Stimulated activated CD8-positive, alpha-beta memory T cell treated with anti-CD3 and anti-CD28 coated beads, Interleukin-7, amount 100 ng/mL, for 48 hours (primary cell): ENCODE data around the gene TBC1D22B.
"Not testable (repeated sequence)": the region's sequence is repeated elsewhere in the genome, so short reads cannot be mapped to it uniquely, and the experiment has no call there.

Source experiments
- DNase-seq, 2 donors: peaks; one replicate each; pipeline ENCODE4 v3.0.0-alpha.2; 2020; ENCODE audit warnings: low read depth in 1 of 2; ENCODE audit errors: extremely low read depth in 1 of 2

Gene TBC1D22B

GRCh38 chr6:37302086-37302686 is 44.6 kb downstream of the TBC1D22B start:
- DNase-seq, result no peak

GRCh38 chr6:37303091-37303660 is 45.6 kb downstream of the TBC1D22B start:
- DNase-seq, result no peak

GRCh38 chr6:37303891-37304503 is 46.4 kb downstream of the TBC1D22B start:
- DNase-seq, result no peak

- no peak for DNase-seq
Measured at GRCh38 chr6:37304766-37305165, 47.2 kb downstream of the TBC1D22B start.

- no peak for DNase-seq
Measured at GRCh38 chr6:37305841-37306425, 48.4 kb downstream of the TBC1D22B start.

GRCh38 chr6:37306624-37307222 is 49.2 kb downstream of the TBC1D22B start:
- DNase-seq, result no peak

GRCh38 chr6:37307484-37307883 is 49.9 kb downstream of the TBC1D22B start:
- DNase-seq, result not testable (repeated sequence)

- no peak for DNase-seq
Measured at GRCh38 chr6:37308069-37308815, 50.7 kb downstream of the TBC1D22B start.

GRCh38 chr6:37309046-37309445 is 51.5 kb downstream of the TBC1D22B start:
- DNase-seq, result no peak

- DNase-seq, result no peak
Measured at GRCh38 chr6:37309692-37310091, 52.1 kb downstream of the TBC1D22B start.

- no peak for DNase-seq
Measured at GRCh38 chr6:37310966-37311365, 53.4 kb downstream of the TBC1D22B start.

GRCh38 chr6:37311741-37312473 is 54.3 kb downstream of the TBC1D22B start:
- no peak for DNase-seq

GRCh38 chr6:37313723-37314486 is 56.3 kb downstream of the TBC1D22B start:
- no peak for DNase-seq

GRCh38 chr6:37314487-37315156 is 57.0 kb downstream of the TBC1D22B start:
- DNase-seq, result peak in 1 of 2 donors; percentile 18

GRCh38 chr6:37315157-37315515 is 57.6 kb downstream of the TBC1D22B start:
- DNase-seq, result no peak

GRCh38 chr6:37316071-37316470 is 58.5 kb downstream of the TBC1D22B start:
- DNase-seq, result no peak

- no peak for DNase-seq
Measured at GRCh38 chr6:37317312-37318038, 59.9 kb downstream of the TBC1D22B start.

GRCh38 chr6:37319156-37319555 is 61.6 kb downstream of the TBC1D22B start:
- DNase-seq, result no peak
